GM23338 (cell line): ENCODE results near the gene CNTNAP2. TPM values are rescaled to one million over a fixed set of nuclear protein-coding genes. Genes with fewer than 3 reads are reported as not detected.

ENCODE experiments used
- ATAC-seq: fragments of 200-7000 bp; cut with Tn5 transposase; 3 replicates; pipeline ENCODE4 v1.9.1; 2020
- DNase-seq: peaks from one replicate; pipeline ENCODE4 v3.0.0-alpha.2; 2015; ENCODE audit warnings: low spot score
- H2AFZ ChIP-seq: fragments of 200-600 bp; sonication (generic); 2 replicates; pipeline ENCODE4 v1.8.0; 2016; ENCODE audit warnings: antibody characterized with exemption, mild to moderate bottlenecking, moderate library complexity
- H3F3A ChIP-seq: fragments of 200-600 bp; sonication (generic); replicated peaks from 2 replicates; pipeline ENCODE4 v1.8.0; 2017; ENCODE audit warnings: antibody characterized with exemption, mixed run types, low read depth
- H3K27ac ChIP-seq: fragments of 200-600 bp; sonication (generic); 2 replicates; pipeline ENCODE4 v1.6.1; 2016; ENCODE audit warnings: low read depth
- H3K27me3 ChIP-seq: fragments of 200-600 bp; sonication (generic); 2 replicates; pipeline ENCODE4 v1.8.0; 2016; ENCODE audit warnings: mild to moderate bottlenecking, mixed run types, moderate library complexity; ENCODE audit not compliant: insufficient read depth
- H3K36me3 ChIP-seq: fragments of 200-600 bp; sonication (generic); 2 replicates; pipeline ENCODE4 v1.8.0; 2016; ENCODE audit warnings: mild to moderate bottlenecking; ENCODE audit not compliant: insufficient read depth
- H3K4me1 ChIP-seq: fragments of 200-600 bp; sonication (generic); 2 replicates; pipeline ENCODE4 v1.8.0; 2016; ENCODE audit warnings: mild to moderate bottlenecking, moderate library complexity; ENCODE audit not compliant: insufficient read depth
- H3K4me2 ChIP-seq: fragments of 200-600 bp; sonication (generic); 2 replicates; pipeline ENCODE4 v1.7.1; 2017; ENCODE audit warnings: mixed run types
- H3K4me3 ChIP-seq: fragments of 200-600 bp; sonication (generic); 2 replicates; pipeline ENCODE4 v1.6.1; 2016; ENCODE audit warnings: mixed run types
- H3K79me2 ChIP-seq: fragments of 200-600 bp; sonication (generic); replicated peaks from 2 replicates; pipeline ENCODE4 v1.8.0; 2017; ENCODE audit warnings: mild to moderate bottlenecking; ENCODE audit not compliant: insufficient read depth
- H3K9me2 ChIP-seq: fragments of 200-600 bp; sonication (generic); 2 replicates; pipeline ENCODE4 v1.8.0; 2017; ENCODE audit not compliant: insufficient read depth
- H4K20me1 ChIP-seq: fragments of 200-600 bp; sonication (generic); replicated peaks from 2 replicates; pipeline ENCODE4 v1.8.0; 2017; ENCODE audit warnings: mild to moderate bottlenecking; ENCODE audit not compliant: insufficient read depth
- H3K27ac Mint-ChIP-seq: 2 replicates; pipeline ENCODE4 v1.8.0; 2020; ENCODE audit warnings: inconsistent platforms, mild to moderate bottlenecking, moderate library complexity, mixed read lengths
- H3K27me3 Mint-ChIP-seq: 3 replicates; pipeline ENCODE4 v1.8.0; 2022; ENCODE audit warnings: low read depth, mild to moderate bottlenecking, moderate library complexity, mixed read lengths, inconsistent platforms; ENCODE audit not compliant: insufficient read depth, poor library complexity
- H3K36me3 Mint-ChIP-seq: 3 replicates; pipeline ENCODE4 v1.8.0; 2021; ENCODE audit warnings: low read depth, mild to moderate bottlenecking, inconsistent platforms, moderate library complexity, mixed read lengths
- H3K4me1 Mint-ChIP-seq: 3 replicates; pipeline ENCODE4 v1.8.0; 2020; ENCODE audit warnings: mild to moderate bottlenecking, inconsistent platforms, mixed read lengths
- H3K4me3 Mint-ChIP-seq: 3 replicates; pipeline ENCODE4 v1.8.0; 2021; ENCODE audit warnings: moderate library complexity, mild to moderate bottlenecking, inconsistent platforms, mixed read lengths
- H3K9me3 Mint-ChIP-seq: 3 replicates; pipeline ENCODE4 v1.8.0; 2020; ENCODE audit warnings: moderate library complexity, mild to moderate bottlenecking, inconsistent platforms, mixed read lengths
- CREB1 ChIP-seq: fragments of 250-450 bp; sonication (Bioruptor Pico); IDR thresholded peaks from 2 replicates; pipeline ENCODE4 v1.5.0; 2020; ENCODE audit warnings: low read depth, mild to moderate bottlenecking, moderate library complexity
- CTCF ChIP-seq, 2 experiments: fragments of 200-600 bp in 1 of 2; sonication (generic) in 1 of 2; conservative IDR thresholded peaks; 2 replicates each; pipeline versions ENCODE4 v1.5.1 to v1.6.1; 2016 to 2017; ENCODE audit warnings: antibody characterized with exemption in 2 of 2, low read depth in 2 of 2, mild to moderate bottlenecking in 2 of 2, moderate library complexity in 1 of 2
- EZH2 ChIP-seq: fragments of 200-600 bp; sonication (generic); IDR thresholded peaks from one replicate; pipeline ENCODE4 v1.8.0; 2017; ENCODE audit warnings: antibody characterized with exemption, mild to moderate bottlenecking, low read depth; ENCODE audit not compliant: unreplicated experiment
- EZH2phosphoT487 ChIP-seq: fragments of 200-600 bp; sonication (generic); IDR thresholded peaks from one replicate; pipeline ENCODE4 v1.8.1; 2018; ENCODE audit warnings: antibody characterized with exemption; ENCODE audit not compliant: unreplicated experiment
- JUNB ChIP-seq: IDR thresholded peaks from one replicate; pipeline ENCODE4 v1.6.1; 2016; ENCODE audit warnings: antibody characterized with exemption; ENCODE audit not compliant: unreplicated experiment
- POLR2AphosphoS5 ChIP-seq: IDR thresholded peaks from 2 replicates; pipeline ENCODE4 v1.6.1; 2016; ENCODE audit warnings: antibody characterized with exemption, low read depth
- REST ChIP-seq: IDR thresholded peaks from one replicate; pipeline ENCODE4 v1.6.1; 2018; ENCODE audit warnings: antibody characterized with exemption; ENCODE audit not compliant: unreplicated experiment
- ZNF114 ChIP-seq: fragments of 250-450 bp; sonication (Bioruptor Pico); IDR thresholded peaks from 2 replicates; pipeline ENCODE4 v1.5.0; 2020; ENCODE audit warnings: mild to moderate bottlenecking, moderate library complexity
- ZNF462 ChIP-seq: fragments of 250-450 bp; sonication (Bioruptor Pico); IDR thresholded peaks from 2 replicates; pipeline ENCODE4 v1.5.0; 2020; ENCODE audit warnings: mild to moderate bottlenecking, moderate library complexity
- polyA plus RNA-seq: library from polyadenylated mRNA; unstranded; fragments of >200 nt; fragmentation: Nextera tagmentation; extraction: Ambion mirVana; gene quantifications from 2 replicates; pipeline ENCODE4 v1.2.1, GENCODE V29; 2016
- total RNA-seq: library from RNA; depleted of rRNA; stranded (reverse); fragments of >200 nt; shearing (Covaris generic); gene quantifications from 2 replicates; pipeline ENCODE4 v1.2.3, GENCODE V29; 2014
- TF ChIP-seq, protein P1 (sequence below): IDR thresholded peaks from 2 replicates; pipeline ENCODE4 v1.6.1; 2016; ENCODE audit warnings: antibody characterized with exemption

Gene CNTNAP2
- total and polyA plus RNA-seq, 2 experiments from 2014 or later, result 38.2 to 61.3 TPM

DNA sequence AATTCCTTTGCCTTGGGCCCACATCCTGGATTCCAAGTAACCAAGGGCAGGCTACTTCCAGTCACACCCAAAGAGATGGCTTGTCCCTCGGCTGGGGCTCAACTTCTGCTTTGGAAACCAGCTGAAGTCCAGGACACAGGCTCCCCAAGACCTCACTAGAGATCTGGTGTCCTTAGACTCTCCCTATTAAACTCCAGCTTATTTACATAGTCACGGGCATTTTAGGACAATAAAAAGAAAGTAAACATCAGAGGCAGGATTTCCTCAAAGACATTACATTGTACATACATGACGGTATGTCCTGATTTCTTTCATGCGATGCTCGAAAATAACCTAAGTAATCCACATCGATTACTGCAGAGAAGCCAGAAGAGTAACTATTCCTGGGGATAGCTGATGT is 2012.4 kb downstream of the CNTNAP2 start:
- Histone ChIP-seq H3K4me2 (no peak overlapping the region), H2AFZ (no peak overlapping the region; the same call in 1 of the 2 replicates), H3K9me2 (no peaks in the 10 kb centered on the region), H3K4me3 (no peak overlapping the region), H3K27ac (no peak overlapping the region), H3K27me3 (no peaks in the 10 kb centered on the region), H3K79me2 (no peaks in the 10 kb centered on the region), H3K36me3 (no peaks in the 10 kb centered on the region), H4K20me1 (no peaks in the 10 kb centered on the region), H3K4me1 (peaks cover 6% of the 10 kb centered on the region; the same call in 1 of the 2 replicates), H3F3A (no peaks in the 10 kb centered on the region)
- Mint-ChIP-seq H3K4me1 (peaks cover 11% of the 10 kb centered on the region), H3K27me3 (peaks cover 1% of the 10 kb centered on the region), H3K27ac (no peak overlapping the region), H3K36me3 (no peaks in the 10 kb centered on the region; the same call in 1 of the 3 replicates), H3K4me3 (no peak overlapping the region), H3K9me3 (peaks cover 30% of the 10 kb centered on the region; the same call in 2 of the 3 replicates)
- DNase-seq (no peak), ATAC-seq (no peak)
- TF ChIP-seq, protein P1, sequence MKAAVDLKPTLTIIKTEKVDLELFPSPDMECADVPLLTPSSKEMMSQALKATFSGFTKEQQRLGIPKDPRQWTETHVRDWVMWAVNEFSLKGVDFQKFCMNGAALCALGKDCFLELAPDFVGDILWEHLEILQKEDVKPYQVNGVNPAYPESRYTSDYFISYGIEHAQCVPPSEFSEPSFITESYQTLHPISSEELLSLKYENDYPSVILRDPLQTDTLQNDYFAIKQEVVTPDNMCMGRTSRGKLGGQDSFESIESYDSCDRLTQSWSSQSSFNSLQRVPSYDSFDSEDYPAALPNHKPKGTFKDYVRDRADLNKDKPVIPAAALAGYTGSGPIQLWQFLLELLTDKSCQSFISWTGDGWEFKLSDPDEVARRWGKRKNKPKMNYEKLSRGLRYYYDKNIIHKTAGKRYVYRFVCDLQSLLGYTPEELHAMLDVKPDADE, result no peak
- no peak for TF ChIP-seq ZNF114 (CRISPR knock-in tag)
- TF ChIP-seq ZNF462 (CRISPR knock-in tag), result no peak
- no peak for TF ChIP-seq JUNB
- no peak for TF ChIP-seq REST
- no peak for TF ChIP-seq EZH2
- TF ChIP-seq CTCF (conservative IDR thresholded peaks at IDR 0.05; ENCODE audit: low read depth in 2 of 2), result no peak
- TF ChIP-seq EZH2phosphoT487, result no peak
- TF ChIP-seq POLR2AphosphoS5, result no peak
- TF ChIP-seq CREB1 (CRISPR knock-in tag), result no peak
